Globus pallidus (tissue), 1 donor: ENCODE measurements around the gene SERPINA1.
"Not testable (repeated sequence)": the region's sequence is repeated elsewhere in the genome, so short reads cannot be mapped to it uniquely, and the experiment has no call there.

Source experiments
- DNase-seq: peaks from one replicate; pipeline ENCODE4 v3.0.0-alpha.2; 2015; ENCODE audit warnings: low spot score

SERPINA1 gene

DNA sequence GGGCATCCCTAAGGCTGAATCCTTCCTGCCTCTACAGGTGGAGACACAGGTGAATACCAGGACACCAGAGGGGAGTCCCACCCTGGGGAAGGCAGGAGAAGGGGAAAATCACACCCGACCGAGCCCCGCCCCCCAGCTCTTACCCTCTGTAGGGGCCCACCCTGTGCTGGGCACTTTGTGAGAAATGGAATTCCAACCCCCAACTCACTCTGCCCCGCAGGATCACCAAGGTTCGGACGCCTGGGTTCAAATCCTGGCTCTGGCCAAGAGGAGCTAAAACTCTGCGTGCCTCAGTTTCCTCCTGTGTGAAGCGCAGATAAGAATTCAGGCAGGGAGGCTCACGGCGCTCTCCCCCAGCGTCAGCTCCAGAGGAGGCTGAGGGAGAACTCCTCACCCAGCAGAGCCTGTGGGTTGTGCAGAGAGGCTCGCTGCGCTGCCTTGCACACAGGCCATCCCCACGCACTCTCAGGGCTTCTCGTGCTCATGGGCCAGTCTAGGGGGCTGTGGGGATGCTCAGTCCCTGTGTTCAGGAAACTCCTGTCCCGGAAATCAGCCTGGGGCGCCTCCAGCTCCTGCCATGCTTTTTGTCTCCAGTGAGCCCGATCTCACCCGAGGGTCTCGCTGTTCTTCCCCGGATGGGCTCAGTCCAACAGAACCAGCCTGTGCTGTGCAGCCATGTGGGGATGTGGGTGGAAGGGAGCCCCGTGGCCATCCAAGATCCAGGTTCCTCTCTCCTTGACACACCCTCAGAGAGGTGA, 18.5 kb downstream of the SERPINA1 start:
- DNase-seq, result not testable (repeated sequence)

DNA sequence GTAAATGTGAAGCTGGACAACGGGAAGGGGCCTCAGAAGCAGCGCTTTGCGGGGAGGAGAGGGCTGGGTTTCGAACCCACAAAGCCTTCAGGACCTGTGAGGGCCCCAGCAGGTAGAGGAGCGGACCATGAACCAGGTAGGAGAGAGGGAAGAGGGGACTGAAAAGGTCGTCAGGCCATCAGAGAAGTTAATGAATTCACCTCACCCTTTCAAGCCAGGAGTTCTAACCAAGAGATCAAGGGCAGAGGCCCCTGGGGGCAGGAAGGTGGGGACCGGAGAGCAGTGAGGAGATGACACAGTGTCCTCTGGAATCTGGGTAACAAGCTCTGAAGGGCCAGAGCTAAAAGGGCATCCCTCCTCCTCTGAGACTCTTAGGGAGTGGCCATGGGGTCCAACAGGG, 19.4 kb downstream of the SERPINA1 start:
- DNase-seq, result no peak

GRCh38 chr14:94368243-94368590, 20.2 kb downstream of the SERPINA1 start:
- no peak for DNase-seq

- no peak for DNase-seq
Measured at GRCh38 chr14:94367347-94368242, 20.8 kb downstream of the SERPINA1 start.

- peak; percentile 39 for DNase-seq
Measured at GRCh38 chr14:94366146-94366915, 22.1 kb downstream of the SERPINA1 start, which contains the start of gene SERPINA2. TSS of gene SERPINA2 (minus strand) at chr14:94366698.

DNA sequence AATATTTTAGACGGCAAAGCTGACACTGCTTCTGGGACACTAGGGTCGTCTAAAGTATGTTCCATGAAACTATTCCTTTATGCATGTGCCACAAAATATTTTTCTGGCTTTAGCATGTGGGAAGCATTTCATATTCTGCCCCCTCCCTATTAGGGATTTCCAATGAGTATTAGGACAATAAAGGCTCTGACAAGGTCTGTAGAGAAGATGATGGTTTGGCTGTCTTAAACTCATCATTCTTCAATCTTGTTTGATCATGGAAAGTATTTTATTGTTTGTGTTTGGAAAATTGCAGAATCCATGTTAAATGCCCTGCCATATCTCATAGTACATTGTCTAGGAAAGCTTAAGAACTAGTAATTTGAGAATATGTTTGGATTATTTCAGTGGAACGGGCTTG, 22.8 kb downstream of the SERPINA1 start:
- no peak for DNase-seq

GRCh38 chr14:94364964-94365363, 23.4 kb downstream of the SERPINA1 start:
- no peak for DNase-seq

- DNase-seq, result no peak
Measured at GRCh38 chr14:94364037-94364436, 24.4 kb downstream of the SERPINA1 start.

- DNase-seq, result no peak
Measured at GRCh38 chr14:94363151-94363624, 25.2 kb downstream of the SERPINA1 start.

GRCh38 chr14:94362614-94363133, 25.7 kb downstream of the SERPINA1 start:
- DNase-seq, result no peak

DNA sequence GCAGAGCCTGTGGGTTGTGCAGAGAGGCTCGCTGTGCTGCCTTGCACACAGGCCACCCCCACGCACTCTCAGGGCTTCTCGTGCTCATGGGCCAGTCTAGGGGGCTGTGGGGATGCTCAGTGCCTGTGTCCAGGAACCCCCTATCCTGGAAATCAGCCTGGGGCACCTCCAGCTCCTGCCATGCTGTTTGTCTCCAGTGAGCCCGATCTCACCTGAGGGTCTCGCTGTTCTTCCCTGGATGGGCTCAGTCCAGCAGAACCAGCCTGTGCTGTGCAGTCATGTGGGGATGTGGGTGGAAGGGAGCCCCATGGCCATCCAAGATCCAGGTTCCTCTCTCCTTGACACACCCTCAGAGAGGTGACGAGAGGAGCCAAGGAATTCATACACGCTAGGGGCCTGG, 26.7 kb downstream of the SERPINA1 start:
- no peak for DNase-seq

DNA sequence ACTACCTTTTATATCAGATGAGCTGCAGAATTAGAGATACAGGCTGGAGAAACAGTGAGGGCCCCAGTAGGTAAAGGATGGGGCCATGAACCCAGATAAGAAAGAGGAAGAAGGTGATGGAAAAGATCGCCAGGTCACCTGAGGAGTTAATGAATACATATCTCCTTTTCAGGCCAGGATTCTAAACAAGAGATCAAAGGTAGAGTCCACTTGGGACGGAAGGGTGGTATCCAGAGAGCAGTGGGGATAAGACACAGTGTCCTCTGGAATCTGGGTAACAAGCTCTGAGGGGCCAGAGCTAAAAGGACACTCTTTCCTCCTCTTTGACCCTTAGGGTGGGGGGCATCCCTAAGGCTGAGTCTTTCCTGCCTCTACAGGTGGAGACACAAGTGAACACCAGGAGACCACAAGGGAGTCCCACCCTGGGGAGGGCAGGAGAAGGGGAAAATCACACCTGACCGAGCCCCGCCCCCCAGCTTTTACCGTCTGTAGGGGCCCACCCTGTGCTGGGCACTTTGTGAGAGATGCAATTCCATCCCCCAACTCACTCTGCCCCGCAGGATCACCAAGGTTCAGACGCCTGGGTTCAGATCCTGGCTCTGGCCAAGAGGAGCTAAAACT, 27.3 kb downstream of the SERPINA1 start:
- no peak for DNase-seq

GRCh38 chr14:94357166-94357565, 31.2 kb downstream of the SERPINA1 start:
- no peak for DNase-seq

- DNase-seq, result no peak
Measured at GRCh38 chr14:94356379-94357056, 31.9 kb downstream of the SERPINA1 start.

GRCh38 chr14:94355191-94355794, 33.1 kb downstream of the SERPINA1 start:
- peak; percentile 34 for DNase-seq

DNA sequence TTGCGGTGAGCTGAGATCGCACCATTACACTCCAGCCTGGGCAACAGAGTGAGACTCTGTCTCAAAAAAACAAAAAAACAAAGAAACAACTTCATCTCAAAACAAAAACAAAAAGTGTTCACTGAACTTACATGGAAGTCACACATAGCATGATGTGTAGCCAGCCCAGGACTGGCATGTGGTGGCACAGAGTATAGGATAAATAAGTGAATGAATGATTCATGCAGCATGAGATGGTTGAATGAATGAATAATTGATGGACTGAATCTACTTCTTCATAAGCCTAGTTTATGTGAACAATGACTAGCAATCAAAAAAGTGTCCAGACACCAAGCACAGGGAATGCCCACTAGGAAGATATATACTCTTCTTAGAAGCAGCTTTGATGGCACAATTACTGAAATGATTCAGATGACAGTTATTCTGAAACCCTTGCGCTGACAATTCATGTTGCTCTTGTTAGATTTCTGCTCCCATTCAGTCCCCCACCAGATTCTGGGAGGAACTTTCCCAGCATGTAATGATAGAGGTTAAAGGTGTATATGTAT, 33.7 kb downstream of the SERPINA1 start:
- DNase-seq, result no peak

DNA sequence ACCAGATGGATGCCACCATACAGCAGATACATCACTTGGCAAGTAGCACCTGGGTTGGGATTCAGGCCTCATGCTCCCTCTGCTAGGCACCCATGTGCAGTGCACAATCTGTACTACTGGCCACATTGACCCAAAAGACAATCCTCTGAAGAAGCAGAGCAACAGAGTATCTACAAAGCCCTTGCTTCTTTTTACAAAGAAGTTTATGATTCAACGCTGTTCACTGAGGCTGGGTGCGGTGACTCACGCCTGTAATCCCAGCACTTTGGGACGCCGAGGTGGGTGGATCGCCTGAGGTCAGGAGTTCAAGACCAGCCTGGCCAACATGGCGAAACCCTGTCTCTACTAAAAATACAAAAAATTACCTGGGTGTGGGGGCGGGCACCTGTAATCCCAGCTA, 34.2 kb downstream of the SERPINA1 start:
- DNase-seq, result not testable (repeated sequence)

GRCh38 chr14:94349276-94349675, 39.1 kb downstream of the SERPINA1 start:
- DNase-seq, result no peak

DNA sequence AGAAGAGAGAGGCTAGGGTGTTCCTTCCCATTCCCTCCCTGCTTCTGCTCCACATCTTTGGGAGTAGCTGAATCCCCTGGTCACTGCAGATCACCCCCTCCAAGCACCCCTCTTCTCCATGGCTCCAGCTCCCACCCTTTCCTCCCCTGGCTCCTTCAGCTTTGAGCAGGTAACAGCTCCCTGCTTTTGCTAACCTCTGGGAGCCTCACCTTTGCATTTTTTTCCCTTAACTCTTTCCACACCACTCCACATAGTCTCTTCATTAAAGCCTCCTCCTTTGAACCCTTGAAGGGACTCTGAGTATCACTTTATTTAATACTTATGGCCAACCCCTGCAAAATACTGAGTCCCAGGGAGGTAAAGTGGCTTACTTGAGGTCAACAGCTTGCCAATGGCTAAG, 39.6 kb downstream of the SERPINA1 start:
- no peak for DNase-seq

- DNase-seq, result no peak
Measured at GRCh38 chr14:94346841-94347240, 41.6 kb downstream of the SERPINA1 start.
